MM.1S (cell line): ENCODE results near the gene CACNA1I.
A peak's percentile ranks its signal among the peaks of the same experiment; 100 is the strongest.

ENCODE experiments used
- DNase-seq: peaks from one replicate; pipeline ENCODE4 v3.0.0-alpha.2; 2015
- H2AFZ ChIP-seq: fragments of 300-600 bp; sonication (generic); 2 replicates; pipeline ENCODE4 v1.6.0; 2016; ENCODE audit warnings: antibody characterized with exemption, low read length
- H3F3A ChIP-seq: fragments of 300-600 bp; sonication (generic); 2 replicates; pipeline ENCODE4 v1.6.1; 2016; ENCODE audit warnings: mild to moderate bottlenecking, antibody characterized with exemption, low read length, moderate library complexity, mixed read lengths; ENCODE audit not compliant: insufficient read depth
- H3K27ac ChIP-seq: fragments of 300-600 bp; sonication (generic); 2 replicates; pipeline ENCODE4 v1.5.1; 2016; ENCODE audit warnings: mild to moderate bottlenecking, low read length
- H3K27me3 ChIP-seq: fragments of 300-600 bp; sonication (generic); replicated peaks from 2 replicates; pipeline ENCODE4 v1.6.0; 2016; ENCODE audit warnings: low read length; ENCODE audit not compliant: insufficient read depth
- H3K36me3 ChIP-seq: fragments of 300-600 bp; sonication (generic); replicated peaks from 2 replicates; pipeline ENCODE4 v1.6.1; 2016; ENCODE audit warnings: mild to moderate bottlenecking, low read length, mixed read lengths; ENCODE audit not compliant: insufficient read depth
- H3K4me1 ChIP-seq: fragments of 300-600 bp; sonication (generic); 2 replicates; pipeline ENCODE4 v1.6.1; 2016; ENCODE audit warnings: low read length, mixed read lengths
- H3K4me2 ChIP-seq: fragments of 300-600 bp; sonication (generic); 2 replicates; pipeline ENCODE4 v1.6.0; 2016; ENCODE audit warnings: low read depth, low read length
- H3K4me3 ChIP-seq: fragments of 300-600 bp; sonication (generic); 2 replicates; pipeline ENCODE4 v1.5.1; 2016; ENCODE audit warnings: low read length, mixed read lengths
- H3K79me2 ChIP-seq: fragments of 300-600 bp; sonication (generic); 2 replicates; pipeline ENCODE4 v1.6.1; 2016; ENCODE audit warnings: mixed run types, low read length, mixed read lengths
- H3K9ac ChIP-seq: fragments of 300-600 bp; sonication (generic); 2 replicates; pipeline ENCODE4 v1.6.1; 2016; ENCODE audit warnings: low read length, mixed read lengths
- H3K9me2 ChIP-seq: fragments of 300-600 bp; sonication (generic); replicated peaks from 2 replicates; pipeline ENCODE4 v1.6.1; 2016; ENCODE audit warnings: mild to moderate bottlenecking, low read length, mixed read lengths; ENCODE audit not compliant: insufficient read depth
- H3K9me3 ChIP-seq: fragments of 300-600 bp; sonication (generic); replicated peaks from 2 replicates; pipeline ENCODE4 v1.6.1; 2016; ENCODE audit warnings: mild to moderate bottlenecking, low read length, mixed read lengths; ENCODE audit not compliant: insufficient read depth
- H4K20me1 ChIP-seq: fragments of 300-600 bp; sonication (generic); 2 replicates; pipeline ENCODE4 v1.6.1; 2016; ENCODE audit warnings: mild to moderate bottlenecking, low read length, moderate library complexity, mixed read lengths; ENCODE audit not compliant: insufficient read depth
- CTCF ChIP-seq: fragments of 300-600 bp; sonication (generic); IDR thresholded peaks from 2 replicates; pipeline ENCODE4 v1.5.1; 2016; ENCODE audit warnings: antibody characterized with exemption, low read length, mixed read lengths
- EZH2 ChIP-seq: fragments of 300-600 bp; sonication (generic); optimal IDR thresholded peaks from 2 replicates; pipeline ENCODE3; 2017; ENCODE audit warnings: low read depth, mild to moderate bottlenecking, antibody characterized with exemption, low read length, mixed read lengths
- EZH2phosphoT487 ChIP-seq: fragments of 300-600 bp; sonication (generic); IDR thresholded peaks from 2 replicates; pipeline ENCODE4 v1.6.1; 2018; ENCODE audit warnings: antibody characterized with exemption, low read length

CACNA1I gene

GRCh38 chr22:39662686-39663052, 92.1 kb downstream of the CACNA1I start:
- H3K27ac ChIP-seq, result no peak overlapping the region
- no peak overlapping the region for H3K4me3 ChIP-seq
- no peak overlapping the region; the same call in 1 of the 2 replicates for H3K4me2 ChIP-seq
- no peak for TF ChIP-seq EZH2
- no peak for TF ChIP-seq CTCF
- no peaks in the 10 kb centered on the region for H3K79me2 ChIP-seq
- no peaks in the 10 kb centered on the region for H3K9me3 ChIP-seq
- peaks cover 91% of the 10 kb centered on the region for H3K27me3 ChIP-seq
- DNase-seq, result no peak
- H3F3A ChIP-seq, result no peaks in the 10 kb centered on the region
- H2AFZ ChIP-seq, result no peak overlapping the region
- no peaks in the 10 kb centered on the region for H4K20me1 ChIP-seq
- H3K9me2 ChIP-seq, result no peaks in the 10 kb centered on the region
- H3K36me3 ChIP-seq, result no peaks in the 10 kb centered on the region
- 0 out of 2 replicates have a peak, but pooled peaks cover 3% of the 10 kb centered on the region for H3K4me1 ChIP-seq
- H3K9ac ChIP-seq, result no peak overlapping the region

- H3K9me3 ChIP-seq, result no peaks in the 10 kb centered on the region
- H3F3A ChIP-seq, result no peaks in the 10 kb centered on the region
- no peak for DNase-seq
- no peaks in the 10 kb centered on the region for H3K79me2 ChIP-seq
- H3K9ac ChIP-seq, result no peak overlapping the region
- no peak overlapping the region; the same call in 1 of the 2 replicates for H3K4me3 ChIP-seq
- H2AFZ ChIP-seq, result no peak overlapping the region
- H3K4me2 ChIP-seq, result peak overlapping the region; percentile 19; the same call in 1 of the 2 replicates
- peaks cover 91% of the 10 kb centered on the region for H3K27me3 ChIP-seq
- 0 out of 2 replicates have a peak, but pooled peaks cover 3% of the 10 kb centered on the region for H3K4me1 ChIP-seq
- no peaks in the 10 kb centered on the region for H3K9me2 ChIP-seq
- TF ChIP-seq EZH2, result no peak
- no peak for TF ChIP-seq CTCF
- no peak for TF ChIP-seq EZH2phosphoT487
- no peak overlapping the region for H3K27ac ChIP-seq
- H4K20me1 ChIP-seq, result no peaks in the 10 kb centered on the region
- H3K36me3 ChIP-seq, result no peaks in the 10 kb centered on the region
These were observed 93.2 kb downstream of the CACNA1I start for GRCh38 chr22:39663751-39664150.

GRCh38 chr22:39664485-39665200, 94.1 kb downstream of the CACNA1I start:
- TF ChIP-seq CTCF (no peak), EZH2 (no peak)
- no peak overlapping the region for H3K9ac ChIP-seq
- peaks cover 89% of the 10 kb centered on the region for H3K27me3 ChIP-seq
- no peaks in the 10 kb centered on the region for H3K36me3 ChIP-seq
- no peak overlapping the region for H3K27ac ChIP-seq
- H3K4me3 ChIP-seq, result no peak overlapping the region
- no peaks in the 10 kb centered on the region for H3K9me3 ChIP-seq
- DNase-seq, result no peak
- H3K4me1 ChIP-seq, result 0 out of 2 replicates have a peak, but pooled peaks cover 3% of the 10 kb centered on the region
- H3F3A ChIP-seq, result no peaks in the 10 kb centered on the region
- no peaks in the 10 kb centered on the region for H4K20me1 ChIP-seq
- H2AFZ ChIP-seq, result no peak overlapping the region
- no peaks in the 10 kb centered on the region for H3K79me2 ChIP-seq
- H3K4me2 ChIP-seq, result no peak overlapping the region; the same call in 1 of the 2 replicates
- H3K9me2 ChIP-seq, result no peaks in the 10 kb centered on the region
